Left kidney (tissue), 2 donors: Measurements from ENCODE around the gene CFAP53. TPM values are rescaled to one million over a fixed set of nuclear protein-coding genes. Genes with fewer than 3 reads are reported as not detected.

Source experiments
- DNase-seq: peaks from one replicate; pipeline ENCODE4 v3.0.0-alpha.2; 2013
- polyA plus RNA-seq: library from polyadenylated mRNA; unstranded; fragments of 120-200 nt; gene quantifications from one replicate; pipeline ENCODE4 v1.2.1, GENCODE V29; 2013; ENCODE audit not compliant: insufficient read length

The CFAP53 gene
- polyA plus RNA-seq, 1 donor: 4.2 TPM

DNA sequence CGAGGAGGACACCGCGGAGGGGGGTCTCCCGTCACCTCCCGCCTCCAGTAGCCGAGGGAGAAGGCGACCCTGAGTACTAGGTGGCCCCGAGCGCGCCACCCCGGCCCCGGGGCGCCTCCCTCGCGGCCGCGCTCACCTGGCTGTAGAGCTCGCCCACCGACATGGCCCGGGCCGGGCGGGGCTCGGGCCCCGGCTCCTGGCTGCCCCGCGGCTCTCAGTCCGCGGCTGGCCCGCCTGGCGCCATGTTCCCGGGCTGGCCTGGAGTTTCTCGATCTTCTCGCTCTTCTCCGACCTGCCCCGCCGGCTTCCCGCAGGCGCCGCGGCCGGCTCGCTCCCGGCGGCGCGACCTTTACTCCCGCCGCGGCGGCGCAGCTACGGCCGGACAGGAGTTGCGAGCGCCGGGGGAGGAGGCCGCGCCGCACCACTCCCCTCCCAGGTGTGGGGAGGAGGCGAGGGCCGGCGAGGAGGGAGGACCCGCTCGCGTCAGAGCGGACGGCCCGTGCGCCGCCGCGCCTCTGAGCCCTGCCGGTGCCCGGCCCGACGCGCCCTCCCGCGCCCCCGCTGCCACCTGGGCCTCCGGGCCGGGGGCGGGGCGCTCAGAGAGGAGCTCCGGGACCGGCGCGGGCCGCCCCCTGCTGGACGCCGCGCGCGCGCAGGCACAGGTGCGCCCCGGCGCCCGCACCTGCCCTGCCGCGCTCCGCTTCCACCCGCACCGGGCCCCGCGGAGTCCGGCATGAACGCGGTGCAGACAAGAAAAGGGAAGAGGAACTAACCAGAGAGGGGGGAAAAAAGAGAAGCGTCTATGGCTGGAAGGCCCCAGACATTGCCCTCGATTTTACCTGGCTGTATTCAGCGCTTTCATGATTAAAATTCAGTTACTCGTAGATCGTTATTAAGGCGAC, 71.4 kb downstream of the CFAP53 start, which contains the start of gene MYO5B:
Gene MYO5B (minus strand): TSS at position 517 of the 902 bp plus-strand sequence. CDS start 354 bp downstream, at position 163.
- peak; percentile 68 for DNase-seq

- no peak for DNase-seq
Observed at GRCh38 chr18:50193796-50194630, 72.3 kb downstream of the CFAP53 start.

DNA sequence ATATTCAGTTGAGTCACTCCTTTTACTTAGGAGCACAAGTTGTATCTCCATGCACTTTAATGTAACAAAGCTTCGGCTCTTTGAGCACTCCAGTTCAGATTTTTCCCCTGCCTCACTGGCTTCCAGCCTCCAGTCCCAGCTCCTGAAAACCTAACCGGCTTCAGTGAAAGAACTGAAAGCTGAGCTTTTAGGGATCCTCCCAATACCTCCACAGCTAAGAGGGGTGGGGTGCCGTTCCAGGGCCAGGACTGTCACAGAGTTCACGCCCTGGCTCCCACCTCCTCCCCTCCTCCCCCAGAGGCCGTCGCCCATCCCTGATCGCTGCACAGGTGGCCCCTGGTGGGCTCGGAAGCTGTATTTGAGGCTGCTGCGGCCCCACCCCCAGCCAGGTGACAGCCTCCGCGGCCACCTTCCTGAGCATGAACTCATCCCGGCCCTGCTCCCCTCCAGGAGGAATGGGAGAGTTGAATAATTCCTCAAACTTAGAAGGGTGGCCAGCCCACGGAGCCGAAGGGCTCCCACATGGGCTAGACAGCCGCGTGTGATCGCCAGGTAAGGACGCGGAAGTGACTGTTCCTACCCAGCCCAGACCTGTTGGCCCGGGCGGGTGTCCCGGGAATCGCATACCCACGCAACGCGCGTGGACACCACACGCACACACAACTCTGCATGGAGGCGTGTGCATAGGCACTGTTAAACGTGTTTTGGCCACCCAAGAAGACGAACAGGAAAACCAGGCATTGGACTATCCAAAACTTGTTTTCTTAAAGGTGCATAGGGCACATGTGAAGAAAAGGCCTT, 73.1 kb downstream of the CFAP53 start:
- no peak for DNase-seq

- DNase-seq: no peak
Observed at GRCh38 chr18:50190926-50191325, 75.4 kb downstream of the CFAP53 start.

DNA sequence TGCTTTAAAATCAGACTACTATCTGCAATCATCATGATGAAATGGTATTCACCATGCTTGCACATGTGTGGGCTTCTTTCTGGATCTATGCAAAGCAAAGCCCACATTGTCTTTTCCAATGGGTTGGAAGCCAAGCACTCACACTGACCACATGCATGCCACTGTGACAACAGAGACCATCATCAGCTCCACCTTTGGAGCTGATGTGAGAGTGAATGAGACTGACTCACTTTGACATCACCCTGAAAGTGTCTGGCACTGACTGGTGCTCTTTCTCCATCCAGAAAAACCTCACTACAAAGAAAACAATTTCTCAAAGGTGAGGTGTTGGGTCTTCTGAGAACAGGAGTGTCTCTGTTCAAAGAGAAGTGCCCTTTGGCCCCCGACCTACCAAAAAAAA, 76.1 kb downstream of the CFAP53 start:
- no peak for DNase-seq

DNA sequence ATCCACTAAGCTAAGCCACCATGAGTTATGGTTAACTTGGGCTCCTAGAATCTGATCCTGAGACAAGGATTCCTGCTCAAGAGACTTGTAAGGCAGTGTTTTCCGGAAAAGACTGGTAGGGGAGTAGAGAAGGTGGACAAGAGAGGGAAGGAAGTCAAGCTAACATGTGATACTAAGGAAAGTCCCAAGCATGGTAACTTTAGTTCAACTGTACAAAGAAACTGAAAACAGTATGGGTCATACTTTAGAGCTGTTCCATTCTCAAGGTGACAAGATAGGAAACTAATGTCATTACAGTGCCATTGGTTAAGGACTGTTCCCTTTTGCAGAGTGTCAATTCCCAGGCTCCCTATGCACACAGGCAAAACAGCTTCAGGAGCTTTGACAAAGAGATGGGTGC, 77.1 kb downstream of the CFAP53 start:
- DNase-seq: no peak

DNA sequence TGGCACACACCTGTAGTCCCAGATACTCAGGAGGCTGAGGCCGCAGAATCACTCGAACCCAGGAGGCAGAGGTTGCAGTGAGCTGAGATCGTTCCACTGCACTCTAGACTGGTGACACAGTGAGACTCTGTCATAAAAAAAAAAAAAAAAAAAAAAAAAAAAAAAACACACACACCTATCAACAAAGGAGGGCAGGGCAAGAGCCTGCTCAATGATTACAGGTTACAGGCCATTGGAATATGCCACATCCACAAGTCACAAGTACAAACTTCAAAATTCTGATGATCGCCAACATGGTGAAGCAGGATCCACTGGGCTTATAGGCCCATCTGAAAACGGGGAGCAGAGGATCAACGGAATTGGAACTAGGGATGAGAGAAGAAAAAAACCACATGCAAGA, 77.6 kb downstream of the CFAP53 start:
- DNase-seq: no peak

GRCh38 chr18:50187659-50188058, 78.6 kb downstream of the CFAP53 start:
- no peak for DNase-seq

- no peak for DNase-seq
Observed at GRCh38 chr18:50186385-50186784, 79.9 kb downstream of the CFAP53 start.

DNA sequence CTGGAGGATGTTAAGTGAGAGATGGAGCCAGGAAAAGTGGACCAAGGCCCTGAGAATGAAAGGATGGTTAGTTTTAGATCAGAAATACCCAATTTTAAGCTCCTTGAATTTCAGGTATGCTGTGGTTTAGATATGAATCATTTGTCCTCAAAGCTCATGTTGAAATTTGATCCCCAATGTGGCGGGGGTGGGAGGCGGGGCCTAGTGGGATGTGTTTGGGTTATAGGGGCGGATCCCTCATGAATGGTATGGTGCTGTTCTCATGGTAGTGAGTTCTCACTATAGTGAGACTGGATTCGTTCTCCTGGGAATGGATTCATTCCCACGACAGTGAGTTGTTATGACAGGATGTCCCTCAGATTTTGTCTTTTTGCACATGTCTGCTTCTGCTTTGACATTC, 82.7 kb downstream of the CFAP53 start:
- no peak for DNase-seq

GRCh38 chr18:50182511-50182910, 83.8 kb downstream of the CFAP53 start:
- no peak for DNase-seq

DNA sequence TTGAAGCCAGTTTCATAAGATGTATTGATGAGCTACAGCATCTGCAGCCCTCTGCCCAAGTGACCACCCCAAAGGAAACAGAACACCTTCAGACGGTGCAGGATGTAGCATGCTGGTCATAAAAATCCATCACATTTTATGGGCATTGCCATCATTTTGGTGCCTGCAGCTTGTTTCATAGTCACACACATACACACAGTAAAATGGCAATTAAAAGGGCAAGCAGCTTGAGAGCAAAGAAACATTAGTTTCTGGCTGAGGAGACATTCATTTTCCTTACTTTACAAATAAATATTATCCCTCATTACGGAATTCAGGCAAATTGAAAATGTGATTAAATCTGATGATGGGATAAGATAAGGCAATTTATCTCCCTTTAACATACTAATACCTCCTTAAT, 84.7 kb downstream of the CFAP53 start:
- DNase-seq: no peak

DNA sequence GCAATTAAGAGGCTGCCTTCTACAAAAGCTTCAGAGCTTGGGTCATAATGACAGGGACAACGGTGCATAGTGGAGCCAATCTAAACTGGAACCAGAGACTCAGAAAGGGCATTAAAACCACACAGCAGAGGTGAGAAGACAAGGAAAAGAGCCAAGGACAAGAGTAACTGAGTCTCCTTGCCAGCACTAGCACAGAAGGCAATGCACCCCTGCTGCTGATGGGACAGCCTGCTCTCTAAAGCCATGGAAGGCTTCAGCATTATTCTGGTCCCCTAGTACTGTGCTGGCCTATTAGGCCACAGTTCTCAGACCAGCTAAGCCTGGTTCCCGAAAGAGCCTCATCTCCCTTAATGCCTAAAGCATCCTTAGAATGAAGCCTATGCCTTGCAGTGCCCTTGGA, 86.8 kb downstream of the CFAP53 start:
- DNase-seq: no peak

- no peak for DNase-seq
Observed at GRCh38 chr18:50177294-50177992, 88.9 kb downstream of the CFAP53 start.

Other genes starting within 250 kb of the CFAP53 start
- 28.6 TPM for gene MYO5B, start 71.3 kb downstream of the CFAP53 start, polyA plus RNA-seq
- 71.3 TPM for gene MBD1, start 15.0 kb upstream of the CFAP53 start, polyA plus RNA-seq
- 74.6 TPM for gene CXXC1, start 21.2 kb upstream of the CFAP53 start, polyA plus RNA-seq
- 10.0 TPM for gene SKA1, start 108.6 kb upstream of the CFAP53 start, polyA plus RNA-seq